Activated CD8-positive, alpha-beta T cell treated with anti-CD3 and anti-CD28 coated beads for 36 hours (primary cell): ENCODE data around the gene LGALS3BP. TPM values are rescaled to one million over a fixed set of nuclear protein-coding genes. Genes with fewer than 3 reads are reported as not detected.
A peak's percentile ranks its signal among the peaks of the same experiment; 100 is the strongest.

Source experiments
- ATAC-seq: fragments of 200-7000 bp; cut with Tn5 transposase; one replicate; pipeline ENCODE4 v1.10.0; 2021; ENCODE audit warnings: mild to moderate bottlenecking, moderate library complexity
- CTCF ChIA-PET: fragments of 350-600 bp; sonication (Branson Sonifier 250); formaldehyde crosslinking; loops from one replicate; lab custom pipeline; 2021; ENCODE audit warnings: antibody characterized with exemption; lab: Charles Lee
- POLR2A ChIA-PET: fragments of 350-600 bp; sonication (Branson Sonifier 250); formaldehyde crosslinking; loops from one replicate; lab custom pipeline; 2021; ENCODE audit warnings: antibody characterized with exemption; lab: Charles Lee
- DNase-seq: peaks from one replicate; pipeline ENCODE4 v3.0.0-alpha.2; 2020
- H3K27ac Mint-ChIP-seq: one replicate; pipeline ENCODE4 v1.8.0; 2021; ENCODE audit warnings: mild to moderate bottlenecking, mixed read lengths
- H3K27me3 Mint-ChIP-seq: one replicate; pipeline ENCODE4 v1.8.0; 2021; ENCODE audit warnings: mixed read lengths
- H3K36me3 Mint-ChIP-seq: one replicate; pipeline ENCODE4 v1.8.0; 2021; ENCODE audit warnings: low read depth, mixed read lengths
- H3K4me1 Mint-ChIP-seq: one replicate; pipeline ENCODE4 v1.8.0; 2021; ENCODE audit warnings: low read depth, mixed read lengths
- H3K4me3 Mint-ChIP-seq: one replicate; pipeline ENCODE4 v1.8.0; 2021; ENCODE audit warnings: mild to moderate bottlenecking, moderate library complexity, mixed read lengths
- H3K9me3 Mint-ChIP-seq: one replicate; pipeline ENCODE4 v1.8.0; 2021; ENCODE audit warnings: mixed read lengths
- intact Hi-C: fragments of 100-400 bp; cut with micrococcal nuclease; formaldehyde crosslinking; loops from one replicate; pipeline ENCODE4 v1.10.0; 2022
- total RNA-seq, 2 experiments: library from RNA; stranded (reverse); gene quantifications; one replicate each; pipeline ENCODE4 v1.2.3, GENCODE V29; 2021
- TF ChIP-seq, protein P1 (sequence below): fragments of 200-600 bp; IDR thresholded peaks from one replicate; pipeline ENCODE4 v1.8.0; 2022; ENCODE audit warnings: antibody characterized with exemption, mild to moderate bottlenecking

Gene LGALS3BP
- total RNA-seq, 2 experiments from 2014 or later, result 41.4 to 50.8 TPM

DNA sequence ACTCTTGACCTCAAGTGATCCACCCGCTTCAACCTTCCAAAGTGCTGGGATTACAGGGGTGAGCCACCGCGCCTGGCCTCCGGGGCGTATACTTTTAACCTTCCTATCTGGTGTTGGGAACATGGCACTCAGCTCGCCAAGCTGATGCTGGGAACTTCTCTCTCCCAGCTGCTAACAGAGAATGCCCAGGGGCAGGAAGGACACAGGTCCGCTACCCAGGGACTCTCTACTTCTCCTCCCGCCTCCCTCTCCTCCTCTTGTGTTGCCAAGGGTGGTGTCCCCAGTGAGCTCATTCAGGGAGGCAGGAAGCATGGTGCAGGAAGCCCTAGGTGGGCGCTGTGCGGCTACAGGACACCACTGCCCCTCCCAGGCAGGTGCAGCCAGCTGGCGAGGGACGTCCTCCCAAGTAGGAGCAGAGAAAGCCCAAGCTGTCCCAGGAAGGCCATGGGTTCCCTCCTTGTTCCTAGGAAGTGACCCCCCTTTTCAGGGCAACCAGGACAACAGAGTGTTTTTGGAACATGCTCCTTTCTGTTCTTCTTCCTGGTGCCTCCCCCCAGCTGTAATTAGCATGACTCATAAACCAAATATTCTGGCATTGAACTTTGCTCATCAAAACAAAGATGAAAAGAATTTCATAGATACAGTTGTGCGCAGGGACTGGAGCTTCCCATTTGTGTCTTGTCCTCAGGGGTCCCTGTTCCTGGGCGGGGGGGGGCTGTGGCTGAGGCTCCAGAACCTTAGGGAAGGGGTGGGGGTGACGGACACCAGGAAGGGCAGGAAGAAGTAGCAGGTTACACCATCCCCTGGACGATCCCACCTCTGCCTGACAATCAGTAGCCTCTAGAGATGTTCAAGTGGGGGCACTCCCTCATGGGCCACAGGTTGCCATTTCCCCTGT lies 46.9 kb upstream of the LGALS3BP start:
- TF ChIP-seq, protein P1, sequence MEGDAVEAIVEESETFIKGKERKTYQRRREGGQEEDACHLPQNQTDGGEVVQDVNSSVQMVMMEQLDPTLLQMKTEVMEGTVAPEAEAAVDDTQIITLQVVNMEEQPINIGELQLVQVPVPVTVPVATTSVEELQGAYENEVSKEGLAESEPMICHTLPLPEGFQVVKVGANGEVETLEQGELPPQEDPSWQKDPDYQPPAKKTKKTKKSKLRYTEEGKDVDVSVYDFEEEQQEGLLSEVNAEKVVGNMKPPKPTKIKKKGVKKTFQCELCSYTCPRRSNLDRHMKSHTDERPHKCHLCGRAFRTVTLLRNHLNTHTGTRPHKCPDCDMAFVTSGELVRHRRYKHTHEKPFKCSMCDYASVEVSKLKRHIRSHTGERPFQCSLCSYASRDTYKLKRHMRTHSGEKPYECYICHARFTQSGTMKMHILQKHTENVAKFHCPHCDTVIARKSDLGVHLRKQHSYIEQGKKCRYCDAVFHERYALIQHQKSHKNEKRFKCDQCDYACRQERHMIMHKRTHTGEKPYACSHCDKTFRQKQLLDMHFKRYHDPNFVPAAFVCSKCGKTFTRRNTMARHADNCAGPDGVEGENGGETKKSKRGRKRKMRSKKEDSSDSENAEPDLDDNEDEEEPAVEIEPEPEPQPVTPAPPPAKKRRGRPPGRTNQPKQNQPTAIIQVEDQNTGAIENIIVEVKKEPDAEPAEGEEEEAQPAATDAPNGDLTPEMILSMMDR, result no peak
- no peak overlapping the region for H3K27ac Mint-ChIP-seq
- ATAC-seq (no peak), DNase-seq (no peak)
- ChIA-PET CTCF (interaction anchor here (1.2 to 2.9 kb wide), 2 partner anchors 16 to 19 kb away, joined by 4 to 12 read pairs; no protein-coding TSS in a partner anchor), POLR2A (no interaction called here)
- H3K9me3 Mint-ChIP-seq, result no peaks in the 10 kb centered on the region
- intact Hi-C loops, result no loop called here
- peaks cover 6% of the 10 kb centered on the region for H3K4me1 Mint-ChIP-seq
- no peaks in the 10 kb centered on the region for H3K36me3 Mint-ChIP-seq
- H3K27me3 Mint-ChIP-seq, result peaks cover 12% of the 10 kb centered on the region
- no peak overlapping the region for H3K4me3 Mint-ChIP-seq

DNA sequence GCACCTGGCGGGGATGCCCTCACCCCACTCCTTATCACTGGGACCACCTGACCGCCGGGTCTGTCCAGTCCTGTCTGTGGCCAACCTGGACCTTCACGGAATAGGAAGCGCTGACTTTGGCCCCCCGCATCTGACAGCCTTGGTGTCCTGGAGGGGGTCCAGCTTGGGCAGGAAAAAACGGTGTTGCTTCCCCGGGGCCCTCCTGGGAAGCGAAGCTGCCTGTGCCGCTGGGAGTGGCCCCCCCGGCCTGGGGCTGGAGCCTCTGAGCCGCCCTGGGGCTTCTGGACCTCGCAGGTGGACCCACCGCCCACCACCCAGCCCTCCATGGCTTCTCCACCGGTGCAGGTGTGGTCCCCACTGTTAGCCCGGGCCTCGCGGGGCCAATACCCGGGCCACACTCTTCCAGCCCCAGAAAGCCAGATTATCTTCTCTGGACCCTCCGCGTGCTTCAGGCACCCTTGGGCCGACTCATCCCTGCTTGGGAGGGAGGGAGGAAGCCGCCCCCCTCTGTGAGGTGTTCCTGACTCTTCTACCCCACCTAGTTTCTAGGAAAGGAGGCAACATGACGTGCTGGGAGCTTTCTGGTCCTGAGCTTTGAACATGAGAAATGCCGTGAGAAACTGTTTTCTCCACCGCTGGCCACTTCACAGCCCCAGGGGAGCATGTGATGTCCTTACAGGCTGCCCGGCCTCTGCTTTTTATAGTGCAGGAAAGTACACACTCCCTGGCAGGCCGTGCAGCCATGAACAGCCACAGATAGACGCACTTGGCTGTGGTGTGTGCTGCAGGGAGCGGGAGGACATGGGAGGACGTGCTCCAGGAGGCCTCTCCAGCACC lies 45.4 kb upstream of the LGALS3BP start:
- CTCF ChIA-PET, result interaction anchor here (0.9 to 2.9 kb wide), 2 partner anchors 17 to 20 kb away, joined by 4 to 12 read pairs; no protein-coding TSS in a partner anchor
- intact Hi-C loops, result no loop called here
- Mint-ChIP-seq H3K4me3 (peak overlapping the region; percentile 73), H3K27me3 (peaks cover 12% of the 10 kb centered on the region), H3K4me1 (peaks cover 6% of the 10 kb centered on the region), H3K27ac (no peak overlapping the region), H3K9me3 (no peaks in the 10 kb centered on the region), H3K36me3 (no peaks in the 10 kb centered on the region)
- no peak for DNase-seq
- no peak for ATAC-seq
- TF ChIP-seq, protein P1, result no peak
- POLR2A ChIA-PET, result no interaction called here

DNA sequence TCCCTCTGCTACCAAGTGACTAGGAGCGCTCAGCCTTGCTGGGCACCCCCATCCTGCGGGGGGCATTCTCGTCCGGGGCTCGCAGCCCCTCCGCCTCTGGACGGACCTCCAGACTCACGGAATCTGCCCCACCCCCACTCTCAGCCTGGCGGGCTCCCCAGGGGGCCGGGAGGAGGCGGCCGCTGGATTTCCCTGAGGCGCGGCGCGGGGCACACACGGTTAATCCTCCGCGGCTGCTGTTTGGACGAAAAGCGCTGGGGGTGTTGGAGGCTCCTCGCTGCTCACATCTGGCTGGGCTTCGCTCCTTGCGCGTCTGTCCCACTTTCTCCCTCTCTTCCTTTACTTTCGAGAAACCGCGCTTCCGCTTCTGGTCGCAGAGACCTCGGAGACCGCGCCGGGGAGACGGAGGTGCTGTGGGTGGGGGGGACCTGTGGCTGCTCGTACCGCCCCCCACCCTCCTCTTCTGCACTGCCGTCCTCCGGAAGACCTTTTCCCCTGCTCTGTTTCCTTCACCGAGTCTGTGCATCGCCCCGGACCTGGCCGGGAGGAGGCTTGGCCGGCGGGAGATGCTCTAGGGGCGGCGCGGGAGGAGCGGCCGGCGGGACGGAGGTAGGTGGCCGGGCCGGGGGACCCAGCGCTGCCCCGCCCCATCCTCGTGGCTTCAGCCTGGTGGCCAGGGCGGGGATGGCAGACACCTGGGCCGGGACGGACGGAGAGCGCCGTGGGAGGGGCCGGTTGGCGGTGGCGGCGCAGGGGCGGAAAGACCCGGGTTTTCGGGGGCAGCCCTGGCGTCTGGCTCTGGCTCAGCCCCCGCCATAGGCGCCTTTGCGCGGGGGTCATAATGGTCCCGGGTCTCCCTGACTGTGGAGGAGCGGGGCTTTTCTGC lies 44.4 kb upstream of the LGALS3BP start, which contains the start of gene C1QTNF1:
C1QTNF1 (plus strand) TSS at position 284 of the 886 bp plus-strand sequence. CDS start 19,800 bp downstream, outside the sequence.
- intact Hi-C loops, result no loop called here
- ChIA-PET POLR2A (no interaction called here), CTCF (interaction anchor here (1.4 kb wide), 1 partner anchor 22 kb away, joined by 4 read pairs; no protein-coding TSS in a partner anchor)
- Mint-ChIP-seq H3K27me3 (peaks cover 12% of the 10 kb centered on the region), H3K9me3 (no peaks in the 10 kb centered on the region), H3K4me3 (peak within 1 kb of the TSS; percentile 73), H3K36me3 (no peaks in the 10 kb centered on the region), H3K4me1 (peaks cover 6% of the 10 kb centered on the region), H3K27ac (peak within 1 kb of the TSS; percentile 37)
- TF ChIP-seq, protein P1, result peak; percentile 62
- ATAC-seq (peak; percentile 85), DNase-seq (peak; percentile 56)

DNA sequence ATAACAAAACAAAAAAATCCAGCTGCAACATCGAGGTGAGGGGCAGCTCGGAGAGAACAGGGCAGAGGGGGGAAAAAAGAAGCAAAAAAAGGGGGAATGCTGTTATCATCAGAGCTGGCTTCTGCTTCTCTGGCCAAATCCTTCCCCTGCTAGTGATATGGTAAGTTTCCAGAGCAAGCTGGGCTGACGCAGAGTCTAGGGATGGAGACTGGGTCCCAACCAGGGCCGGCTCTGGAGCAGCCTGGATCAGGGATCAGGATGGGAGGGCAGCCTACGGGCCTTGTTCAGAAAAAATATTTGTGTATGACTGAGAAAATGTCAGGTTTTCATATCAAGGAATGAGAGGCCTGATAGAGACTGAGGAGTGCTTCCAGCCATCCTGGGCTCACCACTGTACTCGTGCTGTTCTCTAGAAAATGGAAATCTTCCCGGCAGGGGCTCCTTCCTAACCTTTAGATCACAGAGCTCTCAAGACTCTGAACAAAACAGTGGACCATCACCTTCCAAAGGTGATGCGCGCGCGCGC lies 43.5 kb upstream of the LGALS3BP start:
- Mint-ChIP-seq H3K4me1 (peaks cover 6% of the 10 kb centered on the region), H3K36me3 (no peaks in the 10 kb centered on the region), H3K4me3 (no peak overlapping the region), H3K9me3 (no peaks in the 10 kb centered on the region), H3K27me3 (peaks cover 12% of the 10 kb centered on the region), H3K27ac (no peak overlapping the region)
- ChIA-PET CTCF (interaction anchor here (1.0 to 2.9 kb wide), 3 partner anchors 19 to 52 kb away, joined by 4 to 17 read pairs (median 4); no protein-coding TSS in a partner anchor), POLR2A (no interaction called here)
- TF ChIP-seq, protein P1, result no peak
- ATAC-seq, result no peak
- no peak for DNase-seq
- intact Hi-C loops, result no loop called here
